LNCAP (cell line): ENCODE measurements around the gene CDH4.

Source experiments
- CTCF ChIP-seq: fragments of 450-650 bp; IDR thresholded peaks from 2 replicates; pipeline ENCODE4 v1.5.1; 2017; ENCODE audit warnings: mild to moderate bottlenecking

The CDH4 gene

GRCh38 chr20:61988665-61989064 is 736.6 kb downstream of the CDH4 start:
- TF ChIP-seq CTCF = no peak

- TF ChIP-seq CTCF = no peak
These were observed 737.7 kb downstream of the CDH4 start for GRCh38 chr20:61989741-61990140.
